ENCODE data around the gene TYRO3.
A peak's percentile ranks its signal among the peaks of the same experiment; 100 is the strongest.
"Not testable (repeated sequence)": the region's sequence is repeated elsewhere in the genome, so short reads cannot be mapped to it uniquely, and the experiment has no call there.

Gene TYRO3

GRCh38 chr15:41577863-41578735 lies 19.1 kb downstream of the TYRO3 start:
- peak; percentile 53 for DNase-seq

DNA sequence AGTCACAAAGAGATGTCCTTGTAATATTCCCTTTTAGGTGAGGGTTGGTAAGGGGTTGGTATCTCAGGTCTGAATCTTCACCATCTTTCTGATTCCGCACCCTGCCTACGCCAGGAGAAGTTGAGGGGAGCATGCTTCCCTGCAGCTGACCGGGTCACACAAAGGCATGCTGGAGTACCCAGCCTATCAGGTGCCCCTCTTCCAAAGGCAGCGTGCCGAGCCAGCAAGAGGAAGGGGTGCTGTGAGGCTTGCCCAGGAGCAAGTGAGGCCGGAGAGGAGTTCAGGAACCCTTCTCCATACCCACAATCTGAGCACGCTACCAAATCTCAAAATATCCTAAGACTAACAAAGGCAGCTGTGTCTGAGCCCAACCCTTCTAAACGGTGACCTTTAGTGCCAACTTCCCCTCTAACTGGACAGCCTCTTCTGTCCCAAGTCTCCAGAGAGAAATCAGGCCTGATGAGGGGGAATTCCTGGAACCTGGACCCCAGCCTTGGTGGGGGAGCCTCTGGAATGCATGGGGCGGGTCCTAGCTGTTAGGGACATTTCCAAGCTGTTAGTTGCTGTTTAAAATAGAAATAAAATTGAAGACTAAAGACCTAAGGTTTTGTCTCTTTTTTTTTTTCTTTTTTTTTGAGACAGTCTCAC lies 19.8 kb downstream of the TYRO3 start:
- DNase-seq = no peak

GRCh38 chr15:41581110-41581509 lies 22.1 kb downstream of the TYRO3 start:
- peak; percentile 35 for DNase-seq

- DNase-seq = no peak
Measured at GRCh38 chr15:41583795-41584194, 24.8 kb downstream of the TYRO3 start.

GRCh38 chr15:41584636-41585126 lies 25.7 kb downstream of the TYRO3 start:
- DNase-seq = no peak

DNA sequence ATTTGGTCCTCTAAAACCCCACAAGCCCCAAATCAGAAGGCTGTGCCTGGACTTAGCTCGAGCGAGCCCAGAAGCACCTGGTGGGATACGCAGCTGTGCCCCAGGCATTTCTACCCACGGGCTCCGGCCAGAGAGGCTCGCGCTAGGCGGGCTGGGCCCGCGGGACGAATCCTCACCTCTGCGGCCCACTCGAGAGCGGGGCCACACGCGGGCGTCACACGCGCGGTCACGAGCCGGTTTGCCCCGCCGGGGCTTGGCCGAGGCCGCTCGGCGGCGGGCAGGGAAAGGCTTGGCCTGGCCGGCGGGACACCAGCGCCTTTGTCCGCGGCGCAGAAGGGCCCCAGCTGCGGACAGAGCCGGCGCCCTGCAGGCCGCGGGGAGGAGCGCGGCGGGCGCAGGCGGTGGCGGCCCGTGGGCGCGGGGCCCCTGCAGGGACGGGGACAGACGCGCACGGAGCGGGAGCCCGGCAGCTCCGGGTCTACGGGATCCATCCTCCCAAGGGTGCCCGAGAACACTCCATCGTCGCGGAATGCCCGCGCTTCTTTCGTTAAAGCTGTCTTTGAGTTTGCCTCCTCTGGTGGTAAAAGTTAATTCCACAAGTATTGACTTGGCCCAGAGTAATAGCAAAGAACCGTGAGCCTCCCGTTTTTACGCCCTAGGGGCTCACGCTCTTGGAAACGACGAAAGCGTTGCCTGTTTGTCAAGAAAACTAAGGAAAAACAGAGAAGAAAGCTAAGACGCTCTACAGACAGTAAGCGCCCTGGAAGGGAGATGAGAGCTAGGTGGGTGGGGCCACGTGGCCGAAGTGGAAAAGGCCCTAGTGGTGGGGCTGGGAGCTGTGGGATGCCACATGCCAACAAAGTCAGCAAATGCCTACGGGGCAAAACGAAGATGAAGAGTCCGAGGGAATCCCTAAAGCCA lies 26.4 kb downstream of the TYRO3 start:
- DNase-seq = peak; percentile 72

DNA sequence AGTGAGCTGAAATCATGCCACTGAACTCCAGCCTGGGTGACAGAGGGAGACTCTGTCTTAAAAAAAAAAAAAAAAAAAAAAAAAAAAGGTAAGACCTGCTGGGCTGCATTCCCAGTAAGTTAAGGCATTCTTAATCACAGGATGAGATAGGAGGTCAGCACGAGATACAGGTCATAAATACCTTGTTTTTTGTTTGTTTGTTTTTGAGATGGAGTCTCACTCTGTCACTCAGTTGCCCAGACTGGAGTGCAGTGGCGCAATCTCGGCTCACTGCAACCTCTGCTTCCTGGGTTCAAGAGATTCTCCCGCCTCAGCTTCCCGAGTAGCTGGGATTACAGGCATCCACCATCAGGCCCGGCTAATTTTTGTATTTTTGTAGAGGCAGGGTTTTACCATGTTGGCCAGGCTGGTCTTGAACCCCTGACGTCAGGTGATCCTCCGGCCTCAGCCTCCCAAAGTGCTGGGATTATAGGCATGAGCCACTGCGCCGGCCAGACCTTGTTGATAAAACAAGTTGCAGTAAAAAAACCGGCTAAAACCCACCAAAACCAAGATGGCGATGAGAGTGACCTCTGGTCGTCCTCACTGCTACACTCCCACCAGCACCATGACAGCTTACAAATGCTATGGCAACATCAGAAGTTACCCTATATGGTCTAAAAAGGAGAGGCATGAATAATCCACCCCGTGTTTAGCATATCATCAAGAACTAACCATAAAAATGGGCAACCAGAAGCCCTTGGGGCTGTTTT lies 27.7 kb downstream of the TYRO3 start:
- DNase-seq = not testable (repeated sequence)

- not testable (repeated sequence) for DNase-seq
Measured at GRCh38 chr15:41589018-41589417, 30.0 kb downstream of the TYRO3 start.

- not testable (repeated sequence) for DNase-seq
Measured at GRCh38 chr15:41589571-41589970, 30.6 kb downstream of the TYRO3 start.

DNA sequence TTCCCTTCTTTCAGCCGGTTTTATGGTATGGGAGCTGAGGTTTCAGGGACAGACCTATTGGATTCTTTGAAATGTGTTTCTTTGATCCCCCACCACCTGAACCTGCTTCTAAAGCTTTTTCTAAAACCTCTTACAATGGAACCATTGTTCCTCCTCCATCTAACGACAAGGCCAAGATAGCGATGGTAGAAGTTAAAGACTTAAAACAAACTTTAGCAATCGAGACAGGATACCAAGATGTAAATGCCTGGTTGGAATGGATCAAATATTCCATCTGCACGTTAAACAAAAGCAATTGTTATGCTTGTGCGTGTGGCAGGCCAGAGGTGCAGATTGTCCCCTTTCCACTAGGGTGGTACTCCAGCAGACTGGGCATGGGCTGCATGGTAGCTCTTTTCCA lies 32.2 kb downstream of the TYRO3 start:
- DNase-seq = not testable (repeated sequence)

GRCh38 chr15:41592718-41593117 lies 33.7 kb downstream of the TYRO3 start:
- not testable (repeated sequence) for DNase-seq

DNA sequence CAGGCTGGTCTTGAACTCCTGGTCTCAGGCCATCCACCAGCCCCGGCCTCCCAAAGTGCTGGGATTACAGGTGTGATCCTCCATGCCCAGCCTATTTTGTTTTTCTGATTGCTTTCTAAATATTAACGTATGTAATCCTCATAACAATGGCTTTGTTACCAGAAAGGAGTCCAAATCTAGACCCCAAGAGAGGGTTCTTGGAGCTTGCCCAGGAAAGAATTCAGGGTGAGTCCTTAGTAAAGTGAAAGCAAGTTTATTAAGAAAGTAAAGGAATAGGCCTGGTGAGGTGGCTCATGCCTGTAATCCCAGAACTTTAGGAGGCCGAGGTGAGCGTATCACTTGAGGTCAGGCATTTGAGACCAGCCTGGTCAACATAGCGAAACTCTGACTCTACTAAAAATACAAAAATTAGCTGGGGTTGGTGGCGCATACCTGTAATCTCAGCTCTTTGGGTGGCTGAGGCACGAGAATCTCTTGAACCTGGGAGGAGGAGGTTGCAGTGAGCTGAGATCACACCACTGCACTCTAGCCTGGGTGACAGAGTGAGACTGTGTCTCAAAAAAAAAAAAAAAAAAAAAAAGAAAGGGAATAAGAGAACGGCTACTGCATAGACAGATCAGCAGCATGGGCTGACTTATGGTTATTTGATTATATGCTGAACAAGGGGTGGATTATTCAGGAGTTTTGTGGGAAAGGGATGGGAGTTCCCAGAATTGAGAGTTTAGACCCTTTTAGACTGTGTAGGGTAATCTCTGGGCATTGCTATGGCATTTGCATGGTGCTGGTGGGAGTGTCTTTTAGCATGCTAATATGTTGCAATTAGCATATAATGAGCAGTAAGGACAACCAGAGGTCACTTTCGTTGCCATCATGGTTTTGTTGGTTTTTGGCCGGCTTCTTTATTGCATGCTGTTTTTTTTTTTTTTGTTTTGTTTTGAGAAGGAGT lies 36.1 kb downstream of the TYRO3 start:
- no peak for DNase-seq

GRCh38 chr15:41596972-41597371 lies 38.0 kb downstream of the TYRO3 start:
- DNase-seq = no peak

DNA sequence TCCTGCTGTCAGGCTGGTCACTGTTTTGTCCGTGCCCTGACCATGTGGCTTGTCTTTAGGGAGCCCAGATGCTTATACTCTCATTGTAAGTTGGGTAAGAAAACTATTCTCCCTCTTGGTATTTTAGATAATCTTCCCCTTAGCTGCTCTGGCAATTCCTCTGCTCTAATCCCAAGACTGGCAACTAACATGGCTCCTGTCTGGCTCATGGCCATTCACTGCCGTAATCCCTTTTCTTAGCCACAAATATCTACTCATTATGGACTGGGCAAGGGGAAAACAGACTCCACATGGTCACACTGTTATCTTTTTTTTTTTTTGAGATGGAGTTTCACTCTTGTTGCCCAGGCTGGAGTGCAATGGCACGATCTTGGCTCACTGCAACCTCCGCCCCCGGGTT lies 38.8 kb downstream of the TYRO3 start:
- no peak for DNase-seq

DNA sequence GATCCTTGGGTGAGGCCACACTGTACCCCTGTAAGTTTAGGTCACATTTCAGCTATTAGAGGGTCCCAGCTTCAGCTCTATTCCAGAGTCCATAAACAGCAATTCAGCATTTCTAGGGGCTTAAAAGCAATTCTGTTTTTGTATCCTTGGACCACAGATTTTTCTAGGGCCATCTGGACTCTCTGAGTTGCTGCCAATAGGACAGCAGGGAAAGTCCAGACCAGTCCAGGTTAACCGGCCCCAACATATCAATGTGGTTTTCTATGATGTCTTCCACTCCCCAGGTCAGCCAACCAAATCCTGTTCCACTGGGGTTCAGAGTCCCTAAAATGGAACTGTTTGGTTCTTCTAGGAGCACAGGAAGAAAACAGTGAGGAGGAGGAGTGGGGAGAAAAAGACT lies 40.0 kb downstream of the TYRO3 start:
- DNase-seq = no peak

GRCh38 chr15:41603411-41603935 lies 44.5 kb downstream of the TYRO3 start:
- DNase-seq = no peak

DNA sequence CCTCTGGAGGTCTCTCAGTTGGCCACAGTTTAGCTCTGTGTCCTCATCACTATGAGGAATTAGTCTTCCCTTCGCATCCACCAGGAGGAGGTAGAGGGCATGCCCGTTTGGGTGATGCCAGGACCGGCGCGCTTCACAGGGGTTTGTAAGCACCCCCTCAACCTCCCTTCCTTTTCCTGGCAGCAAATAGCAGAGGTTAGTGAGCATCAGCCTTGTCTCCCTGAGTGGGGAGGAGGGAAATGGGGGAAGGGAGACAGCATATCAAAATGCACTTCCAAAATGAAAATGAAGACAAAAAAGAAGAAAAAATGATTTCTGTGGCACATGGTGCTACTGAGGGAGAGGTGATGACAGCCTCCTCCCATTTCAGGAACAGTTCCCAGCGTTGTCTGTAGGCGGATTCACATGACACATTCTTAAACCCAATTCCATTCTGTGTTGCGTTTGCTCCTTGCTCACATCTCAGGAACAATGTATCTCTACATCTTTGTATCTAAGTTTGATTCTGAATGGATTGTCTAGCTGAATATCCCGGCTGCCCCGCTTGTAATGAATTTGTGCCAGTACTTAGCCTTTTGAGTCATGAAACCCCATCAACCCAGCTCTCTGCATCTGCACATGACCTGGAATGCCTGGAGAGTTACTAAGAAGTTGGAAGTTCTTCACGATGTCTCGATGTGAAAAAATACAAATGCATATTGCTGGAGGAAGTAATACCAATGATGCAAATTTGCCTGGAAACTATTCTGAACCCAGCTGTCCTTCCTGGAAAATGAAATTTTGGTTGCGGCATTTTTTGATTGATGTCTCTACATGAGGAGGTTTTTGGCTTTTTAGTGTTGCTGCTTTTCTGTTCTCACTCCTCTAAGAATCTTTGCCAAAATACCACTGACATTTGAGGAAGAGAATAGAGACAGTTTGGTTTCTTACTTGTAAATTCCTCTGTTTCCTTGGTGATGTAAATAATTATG lies 45.2 kb downstream of the TYRO3 start:
- peak; percentile 85 for DNase-seq

GRCh38 chr15:41605566-41605965 lies 46.6 kb downstream of the TYRO3 start:
- no peak for DNase-seq

GRCh38 chr15:41606997-41607396 lies 48.0 kb downstream of the TYRO3 start:
- DNase-seq = no peak

DNA sequence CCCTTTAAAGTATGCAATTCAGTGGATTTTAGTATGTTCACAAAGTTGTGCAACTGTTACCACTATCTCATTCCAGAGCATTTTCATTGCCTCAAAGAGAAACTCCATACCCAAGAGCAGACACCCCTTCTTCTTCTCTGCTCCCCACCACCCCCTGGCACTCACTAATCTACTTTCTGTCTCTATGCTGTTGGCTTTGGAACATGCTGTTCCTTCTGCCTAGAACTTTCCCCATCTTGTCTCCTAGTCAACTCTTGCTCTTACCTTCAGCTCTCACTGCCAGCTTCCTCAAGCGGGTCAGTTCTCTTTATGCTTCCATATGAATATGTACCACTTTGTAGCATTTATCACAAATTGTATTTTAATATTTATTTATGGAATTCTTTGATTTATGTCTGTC lies 50.1 kb downstream of the TYRO3 start:
- no peak for DNase-seq

Data from hematopoietic multipotent progenitor cell treated with erythropoietin and hydrocortisone succinate and interleukin-3 and kit ligand, for 4 days (in vitro differentiated cells).